GM19240 (cell line): Measurements from ENCODE around the gene TRPV5.

Experiments
- DNase-seq: peaks from one replicate; pipeline ENCODE4 v3.0.0; 2011; ENCODE audit warnings: low spot score; ENCODE audit not compliant: insufficient read length

Gene TRPV5

GRCh38 chr7:142940966-142941535, 7.5 kb upstream of the TRPV5 start:
- DNase-seq, result no peak

- no peak for DNase-seq
Observed at GRCh38 chr7:142939226-142939910, 5.8 kb upstream of the TRPV5 start, which contains the start of gene LLCFC1. LLCFC1 (plus strand) TSS chr7:142939484; CDS start chr7:142939622, 138 bp downstream.

GRCh38 chr7:142938611-142939010, 5.1 kb upstream of the TRPV5 start:
- no peak for DNase-seq

GRCh38 chr7:142935941-142936565, 2.5 kb upstream of the TRPV5 start:
- no peak for DNase-seq

GRCh38 chr7:142934056-142934455, 510 bp upstream of the TRPV5 start:
- no peak for DNase-seq

GRCh38 chr7:142933092-142933475, 462 bp downstream of the TRPV5 start:
- no peak for DNase-seq

- DNase-seq, result no peak
Observed at GRCh38 chr7:142932386-142933091, 1.0 kb downstream of the TRPV5 start.

GRCh38 chr7:142930126-142930730, 3.3 kb downstream of the TRPV5 start:
- DNase-seq, result no peak

GRCh38 chr7:142927949-142928348, 5.6 kb downstream of the TRPV5 start:
- no peak for DNase-seq

- DNase-seq, result no peak
Observed at GRCh38 chr7:142927085-142927745, 6.3 kb downstream of the TRPV5 start.

- no peak for DNase-seq
Observed at GRCh38 chr7:142925413-142925812, 8.1 kb downstream of the TRPV5 start.

GRCh38 chr7:142923391-142923790, 10.2 kb downstream of the TRPV5 start:
- no peak for DNase-seq

GRCh38 chr7:142919656-142920055, 13.9 kb downstream of the TRPV5 start:
- DNase-seq, result no peak

GRCh38 chr7:142918901-142919300, 14.6 kb downstream of the TRPV5 start:
- no peak for DNase-seq

GRCh38 chr7:142917447-142917846, 16.1 kb downstream of the TRPV5 start:
- DNase-seq, result no peak

- no peak for DNase-seq
Observed at GRCh38 chr7:142916508-142916907, 17.0 kb downstream of the TRPV5 start.

- no peak for DNase-seq
Observed at GRCh38 chr7:142915315-142915714, 18.2 kb downstream of the TRPV5 start.

- DNase-seq, result no peak
Observed at GRCh38 chr7:142914121-142914520, 19.4 kb downstream of the TRPV5 start.

- DNase-seq, result no peak
Observed at GRCh38 chr7:142913566-142913965, 20.0 kb downstream of the TRPV5 start.

GRCh38 chr7:142913051-142913450, 20.5 kb downstream of the TRPV5 start:
- no peak for DNase-seq

- DNase-seq, result no peak
Observed at GRCh38 chr7:142910481-142910880, 23.1 kb downstream of the TRPV5 start.
